Fibroblast of villous mesenchyme (primary cell): Measurements from ENCODE around the gene TNP2. TPM values are rescaled to one million over a fixed set of nuclear protein-coding genes. Genes with fewer than 3 reads are reported as not detected.

Source experiments
- DNase-seq: peaks from one replicate; pipeline ENCODE4 v3.0.0-alpha.2; 2010; ENCODE audit warnings: low read depth
- H3K4me3 ChIP-seq: 2 replicates; pipeline ENCODE4 v1.5.1; 2011; ENCODE audit warnings: low read depth, mild to moderate bottlenecking, low read length
- CTCF ChIP-seq: IDR thresholded peaks from 2 replicates; pipeline ENCODE4 v1.5.1; 2012; ENCODE audit warnings: low read depth, mild to moderate bottlenecking, low read length; ENCODE audit not compliant: insufficient read depth
- total RNA-seq: library from RNA; depleted of rRNA; stranded (reverse); fragments of >200 nt; gene quantifications from 2 replicates; pipeline ENCODE4 v1.2.3, GENCODE V29; 2012

Gene TNP2
- total RNA-seq, 1 donor = not detected

GRCh38 chr16:11283820-11284248 is 14.7 kb upstream of the TNP2 start:
- TF ChIP-seq CTCF = peak; percentile 34
- H3K4me3 ChIP-seq = no peak overlapping the region
- peak; percentile 76 for DNase-seq

- TF ChIP-seq CTCF = no peak
- no peak for DNase-seq
- H3K4me3 ChIP-seq = no peak within 1 kb of the TSS
These were observed 11.7 kb upstream of the TNP2 start, which contains the start of gene PRM1 for GRCh38 chr16:11280616-11281522. Gene PRM1 (minus strand): TSS chr16:11281330. CDS start chr16:11281238, 92 bp downstream.

- no peak for TF ChIP-seq CTCF
- no peak for DNase-seq
These were observed 9.8 kb upstream of the TNP2 start for GRCh38 chr16:11278681-11279628.

GRCh38 chr16:11277607-11278337 is 8.6 kb upstream of the TNP2 start:
- H3K4me3 ChIP-seq = no peak overlapping the region
- no peak for DNase-seq
- no peak for TF ChIP-seq CTCF

More at GRCh38 chr16:11278681-11279628, 9.8 kb upstream of the TNP2 start:
- no peak overlapping the region for H3K4me3 ChIP-seq

GRCh38 chr16:11276896-11277593 is 7.9 kb upstream of the TNP2 start:
- no peak for DNase-seq
- no peak for TF ChIP-seq CTCF
- H3K4me3 ChIP-seq = no peak overlapping the region
